HUES6 (cell line): ENCODE data around the gene DTX3.
"Not testable (repeated sequence)": the region's sequence is repeated elsewhere in the genome, so short reads cannot be mapped to it uniquely, and the experiment has no call there.

Experiments
- H3K27ac ChIP-seq: 2 replicates; pipeline ENCODE4 v1.7.0; 2013; ENCODE audit warnings: low read depth, mild to moderate bottlenecking, low read length, inconsistent platforms
- H3K27me3 ChIP-seq: 2 replicates; pipeline ENCODE4 v1.6.1; 2013; ENCODE audit warnings: low read length; ENCODE audit not compliant: control insufficient read depth, insufficient read depth
- H3K36me3 ChIP-seq: 2 replicates; pipeline ENCODE4 v1.6.1; 2013; ENCODE audit warnings: low read length; ENCODE audit not compliant: control insufficient read depth, insufficient read depth
- H3K4me1 ChIP-seq: 2 replicates; pipeline ENCODE4 v1.6.1; 2013; ENCODE audit warnings: low read length; ENCODE audit not compliant: control insufficient read depth, insufficient read depth
- H3K4me3 ChIP-seq: 2 replicates; pipeline ENCODE4 v1.5.1; 2013; ENCODE audit warnings: low read depth, low read length
- H3K9ac ChIP-seq: one replicate; pipeline ENCODE4 v1.6.1; 2013; ENCODE audit warnings: mild to moderate bottlenecking, low read length
- H3K9me3 ChIP-seq: 2 replicates; pipeline ENCODE4 v1.6.1; 2013; ENCODE audit warnings: low read depth, low read length; ENCODE audit not compliant: control insufficient read depth, insufficient read depth

The DTX3 gene

DNA sequence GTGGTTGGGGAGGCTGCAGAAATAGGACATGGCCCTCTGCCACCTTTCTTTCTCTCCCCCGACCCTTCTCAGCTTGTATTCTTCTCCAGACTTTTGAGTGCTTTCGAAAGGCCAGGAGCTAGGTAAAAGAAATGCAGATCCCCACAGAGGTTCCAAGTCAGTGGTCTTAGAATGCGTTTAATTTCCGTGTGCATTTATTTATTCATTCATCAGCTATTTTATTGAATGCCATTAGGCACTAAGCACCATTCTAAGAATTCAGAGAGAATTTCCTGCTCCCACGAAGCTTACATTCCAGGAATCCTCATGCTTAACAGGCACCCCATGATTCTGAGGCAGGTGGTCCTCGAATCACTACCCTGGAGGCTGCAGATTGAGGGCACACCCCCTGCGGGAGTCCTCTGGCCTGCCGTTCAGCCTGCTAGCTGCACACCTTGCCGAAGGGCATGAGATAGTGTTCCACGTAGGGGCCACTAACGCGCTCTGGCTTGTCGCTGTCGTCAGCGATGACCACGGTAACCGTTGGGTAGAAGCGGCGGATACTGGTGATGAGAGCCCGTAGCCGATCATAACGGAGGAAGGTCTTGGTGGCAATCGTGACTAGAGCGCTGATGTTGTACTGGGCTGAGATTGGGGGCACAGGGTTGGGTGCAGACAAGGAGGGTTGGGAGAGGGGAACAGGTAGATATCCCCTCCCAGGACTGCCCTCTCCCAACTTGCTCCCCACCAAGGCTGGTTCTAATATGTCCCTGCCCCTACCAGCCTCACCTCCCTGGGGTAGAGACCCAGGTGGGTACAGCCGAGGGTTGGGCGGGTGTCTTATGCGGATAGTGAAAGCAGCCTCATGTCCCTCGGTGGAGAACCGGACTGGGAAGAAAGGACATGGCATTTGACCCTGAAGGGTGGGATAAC lies 23.9 kb downstream of the DTX3 start:
- Histone ChIP-seq H3K36me3 (no peaks in the 10 kb centered on the region), H3K9ac (no peak overlapping the region), H3K27me3 (peaks cover 100% of the 10 kb centered on the region), H3K9me3 (no peaks in the 10 kb centered on the region), H3K4me1 (peaks cover 13% of the 10 kb centered on the region), H3K4me3 (peak overlapping the region; percentile 41; the same call in 1 of the 2 replicates), H3K27ac (no peak overlapping the region)

DNA sequence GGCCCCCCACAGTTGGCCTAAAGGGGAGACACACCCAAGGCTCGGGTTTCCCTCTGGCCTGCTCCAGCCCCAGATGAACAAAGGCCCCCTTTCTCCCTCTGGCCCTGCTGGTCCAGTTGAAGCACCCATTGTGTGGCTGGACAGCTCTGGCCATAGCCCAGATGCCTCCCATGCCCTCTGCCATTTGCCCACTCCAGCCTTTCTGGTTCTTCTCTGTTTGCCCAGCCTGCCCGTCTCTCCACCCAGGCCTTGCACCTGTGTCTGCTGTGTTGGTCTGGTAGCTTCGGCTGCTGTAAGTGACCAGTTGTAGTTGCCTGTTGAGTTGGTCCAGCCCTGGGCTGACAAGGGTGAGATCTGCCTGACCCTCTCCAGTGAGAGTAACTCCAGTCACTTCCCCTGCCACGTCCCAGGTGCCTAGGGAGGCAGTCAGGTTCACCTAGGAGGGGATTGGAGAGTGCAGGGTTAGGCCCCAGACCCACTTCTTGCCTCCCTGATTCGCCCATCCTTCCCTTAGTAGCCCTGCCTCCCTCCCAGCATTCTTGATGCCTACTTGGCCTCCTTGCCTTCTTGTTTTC lies 25.4 kb downstream of the DTX3 start:
- Histone ChIP-seq H3K9me3 (no peaks in the 10 kb centered on the region), H3K4me1 (peaks cover 13% of the 10 kb centered on the region), H3K36me3 (no peaks in the 10 kb centered on the region), H3K27me3 (peaks cover 98% of the 10 kb centered on the region), H3K9ac (no peak overlapping the region), H3K4me3 (no peak overlapping the region), H3K27ac (no peak overlapping the region)

DNA sequence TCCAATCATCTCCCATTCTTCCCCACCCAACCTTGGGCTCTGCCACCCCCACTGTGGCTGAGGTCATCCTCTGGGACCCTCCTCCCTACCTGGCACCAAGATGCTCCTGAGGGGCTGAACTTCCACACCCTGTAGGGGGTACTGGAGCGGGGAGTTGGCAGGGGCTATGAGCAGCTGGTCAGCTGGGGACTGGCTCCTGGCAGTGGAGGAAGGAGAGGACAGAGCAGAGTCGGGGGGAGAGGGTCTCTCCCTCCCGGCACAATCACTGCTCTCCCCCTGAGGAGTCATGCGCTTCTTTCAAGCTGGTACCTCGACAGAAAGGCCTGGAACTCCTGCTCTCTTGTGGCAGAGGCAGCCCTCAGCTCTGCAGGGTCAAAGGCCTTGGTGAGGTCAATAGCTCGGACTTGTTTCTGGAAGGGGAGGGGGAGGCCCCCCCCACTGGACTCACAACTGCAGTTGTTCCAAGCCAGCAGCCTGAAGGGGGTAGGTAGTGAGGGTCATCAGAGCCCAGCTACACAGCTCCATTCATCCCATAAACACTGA lies 26.3 kb downstream of the DTX3 start:
- Histone ChIP-seq H3K4me1 (peaks cover 13% of the 10 kb centered on the region), H3K4me3 (no peak overlapping the region), H3K27ac (no peak overlapping the region), H3K9me3 (no peaks in the 10 kb centered on the region), H3K36me3 (no peaks in the 10 kb centered on the region), H3K27me3 (peaks cover 93% of the 10 kb centered on the region), H3K9ac (no peak overlapping the region)

DNA sequence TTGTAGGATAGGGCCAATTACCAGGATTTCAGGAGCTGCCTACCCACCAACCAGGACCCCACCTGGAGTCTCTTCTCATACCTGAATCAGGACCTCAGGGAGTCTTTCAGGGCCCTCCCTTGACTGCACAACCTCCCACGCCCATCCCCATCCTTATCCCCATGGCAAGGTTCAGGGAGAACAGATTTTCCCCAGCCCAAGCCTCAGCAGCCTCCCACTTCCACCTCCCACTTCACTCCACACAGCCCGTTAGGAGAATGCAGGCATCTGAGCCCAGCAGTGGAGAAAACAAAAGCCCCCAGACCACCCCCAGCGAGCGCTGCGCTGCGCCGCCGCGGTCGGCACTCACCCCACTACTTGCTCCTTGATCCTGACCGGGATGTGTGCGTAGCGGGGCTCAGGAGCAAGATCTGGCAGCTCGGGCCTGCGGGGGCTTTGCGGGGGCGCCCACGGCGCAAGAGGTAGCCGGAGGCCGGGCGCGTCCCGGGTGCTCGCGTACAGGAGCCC lies 27.0 kb downstream of the DTX3 start:
- H3K4me1 ChIP-seq: peaks cover 13% of the 10 kb centered on the region
- H3K27me3 ChIP-seq: peaks cover 86% of the 10 kb centered on the region
- peak overlapping the region; percentile 71 for H3K4me3 ChIP-seq
- H3K9ac ChIP-seq: no peak overlapping the region
- H3K9me3 ChIP-seq: no peaks in the 10 kb centered on the region
- no peak overlapping the region for H3K27ac ChIP-seq
- H3K36me3 ChIP-seq: no peaks in the 10 kb centered on the region

DNA sequence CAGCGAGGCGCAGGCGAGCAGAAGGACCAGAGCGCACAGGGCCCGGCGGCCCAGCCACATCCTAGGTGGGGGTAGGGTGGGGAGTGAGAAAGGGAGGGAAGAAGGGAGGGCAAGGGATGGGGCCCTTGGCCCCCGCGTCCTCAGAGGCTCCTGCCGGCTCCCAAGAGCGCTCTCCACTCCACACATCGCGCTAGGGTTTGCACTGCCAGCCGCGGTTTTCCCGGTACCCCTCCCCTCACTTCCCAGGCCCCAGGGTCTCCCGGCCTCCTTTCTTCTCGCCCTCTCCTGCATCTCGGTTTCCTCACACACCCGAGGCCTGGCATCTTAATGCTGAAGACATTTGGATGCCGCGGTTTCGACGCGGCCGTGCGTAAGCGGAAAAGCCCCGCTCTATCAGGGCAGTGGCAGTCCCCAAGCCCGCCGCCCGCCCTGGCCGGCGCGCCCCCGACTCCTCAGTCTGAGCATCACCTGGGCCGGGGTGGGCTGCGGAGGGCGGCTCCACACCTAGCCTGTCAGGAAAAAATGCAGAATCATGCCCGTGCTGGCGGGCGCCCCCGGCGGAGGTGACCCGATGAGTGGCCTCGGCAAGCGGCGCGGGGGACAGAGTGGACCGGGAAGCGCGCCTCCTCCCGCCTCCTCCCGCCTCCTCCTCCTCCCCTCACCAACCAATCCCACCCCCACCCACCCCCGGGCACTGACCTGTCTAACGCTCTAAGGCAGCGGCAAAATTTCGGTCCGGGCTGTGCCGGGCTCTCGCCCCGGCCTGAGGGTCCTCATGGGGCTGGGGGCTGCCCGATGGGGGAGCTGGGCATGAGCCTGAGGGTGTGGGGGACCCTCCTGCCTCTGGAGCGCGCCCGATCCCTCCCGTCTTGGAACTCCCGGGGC lies 27.7 kb downstream of the DTX3 start:
- peak overlapping the region; percentile 71 for H3K4me3 ChIP-seq
- no peaks in the 10 kb centered on the region for H3K36me3 ChIP-seq
- H3K9ac ChIP-seq: peak overlapping the region; percentile 39
- peaks cover 80% of the 10 kb centered on the region for H3K27me3 ChIP-seq
- no peaks in the 10 kb centered on the region for H3K9me3 ChIP-seq
- peaks cover 13% of the 10 kb centered on the region for H3K4me1 ChIP-seq
- no peak overlapping the region for H3K27ac ChIP-seq

DNA sequence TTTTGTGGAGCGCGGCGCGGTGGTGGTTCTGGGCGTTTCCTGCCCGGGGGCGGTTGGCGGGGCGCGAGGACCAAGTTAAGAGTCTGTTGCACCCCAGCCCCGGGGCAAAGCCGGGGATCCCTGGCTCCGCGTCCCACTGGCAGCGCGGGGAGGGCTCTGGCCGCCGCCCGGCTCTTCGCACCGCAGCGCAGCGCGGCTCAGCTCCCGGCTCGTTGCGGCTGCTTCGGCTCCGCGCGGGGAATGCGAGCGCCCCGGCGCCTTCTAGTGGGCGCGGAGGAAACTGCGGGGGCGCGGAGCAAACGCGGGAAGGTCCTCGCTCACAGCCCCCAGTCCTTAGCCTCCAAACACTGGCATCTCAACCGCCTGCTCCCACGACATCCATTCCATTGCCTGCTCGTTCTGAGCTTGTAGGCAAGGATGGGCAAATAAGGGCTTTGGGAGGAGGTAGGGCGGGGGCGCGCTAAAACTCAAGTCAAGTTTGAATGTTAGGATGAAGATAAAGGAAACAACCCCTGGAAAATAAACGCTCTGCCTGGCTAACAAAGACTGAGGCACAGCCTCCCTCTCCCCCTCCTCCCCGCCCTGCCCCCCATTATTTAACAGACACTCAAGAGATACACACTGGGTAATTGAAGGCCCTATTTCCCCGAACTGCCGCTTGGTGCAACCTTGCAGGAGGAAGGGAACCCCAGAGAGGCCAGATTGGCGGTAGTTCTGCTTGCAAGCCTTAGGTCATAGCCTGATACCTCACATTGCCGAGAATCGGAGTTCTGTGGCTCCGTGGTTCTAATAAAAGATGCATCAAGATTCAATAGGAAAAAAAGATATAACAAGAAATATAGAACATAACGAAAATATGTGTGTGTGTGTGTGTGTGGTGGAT lies 28.6 kb downstream of the DTX3 start, which contains the start of gene B4GALNT1:
TSS of gene B4GALNT1 (minus strand) at position 244 of the 883 bp plus-strand sequence. CDS start 1,069 bp downstream, outside the sequence.
- Histone ChIP-seq H3K9ac (peak within 1 kb of the TSS; percentile 39), H3K27ac (no peak within 1 kb of the TSS), H3K4me1 (peaks cover 9% of the 10 kb centered on the region), H3K9me3 (no peaks in the 10 kb centered on the region), H3K27me3 (peaks cover 71% of the 10 kb centered on the region), H3K4me3 (peak within 1 kb of the TSS; percentile 71), H3K36me3 (no peaks in the 10 kb centered on the region)

DNA sequence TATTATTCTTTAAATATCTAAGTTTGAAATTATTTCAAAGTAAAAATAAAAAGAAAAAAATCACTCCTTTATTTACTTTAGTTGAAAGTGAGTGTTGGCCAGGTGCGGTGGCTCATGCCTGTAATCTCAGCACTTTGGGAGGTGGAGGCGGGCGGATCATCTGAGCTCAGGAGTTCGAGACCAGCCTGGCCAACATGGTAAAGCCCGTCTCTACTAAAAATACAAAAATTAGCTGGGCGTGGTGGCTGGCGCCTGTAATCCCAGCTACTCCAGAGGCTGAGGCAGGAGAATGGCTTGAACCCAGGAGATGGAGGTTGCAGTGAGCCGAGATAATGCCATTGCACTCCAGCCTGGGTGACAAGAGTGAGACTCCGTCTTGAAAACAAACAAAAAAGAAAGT lies 32.1 kb downstream of the DTX3 start:
- H3K9ac ChIP-seq, H3K4me1 ChIP-seq, H3K36me3 ChIP-seq, H3K27ac ChIP-seq, H3K4me3 ChIP-seq, H3K9me3 ChIP-seq: not testable (repeated sequence)
- H3K27me3 ChIP-seq: peaks cover 43% of the 10 kb centered on the region

DNA sequence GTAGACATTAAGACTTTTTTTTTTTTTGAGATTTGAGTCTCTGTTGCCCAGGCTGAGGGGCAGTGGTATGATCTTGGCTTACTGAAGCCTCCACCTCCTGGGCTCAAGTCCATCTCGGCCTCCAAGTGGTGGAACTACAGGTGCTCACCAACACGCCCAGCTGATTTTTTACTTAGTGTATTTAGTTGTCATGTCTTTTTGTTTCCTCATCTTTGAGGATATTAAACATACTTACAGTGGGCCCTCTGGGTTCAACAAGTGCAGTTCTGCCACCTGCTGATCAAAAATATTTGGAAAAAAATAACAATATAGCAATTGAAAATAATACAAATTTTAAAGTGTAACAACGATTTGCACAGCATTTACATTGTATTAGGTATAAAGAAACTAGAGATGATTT lies 32.7 kb downstream of the DTX3 start:
- no peak overlapping the region for H3K27ac ChIP-seq
- H3K9me3 ChIP-seq: peaks cover 2% of the 10 kb centered on the region; the same call in 1 of the 2 replicates
- no peaks in the 10 kb centered on the region for H3K36me3 ChIP-seq
- H3K4me3 ChIP-seq: no peak overlapping the region
- peaks cover 37% of the 10 kb centered on the region for H3K27me3 ChIP-seq
- no peak overlapping the region for H3K9ac ChIP-seq
- peaks cover 5% of the 10 kb centered on the region; the same call in 1 of the 2 replicates for H3K4me1 ChIP-seq

DNA sequence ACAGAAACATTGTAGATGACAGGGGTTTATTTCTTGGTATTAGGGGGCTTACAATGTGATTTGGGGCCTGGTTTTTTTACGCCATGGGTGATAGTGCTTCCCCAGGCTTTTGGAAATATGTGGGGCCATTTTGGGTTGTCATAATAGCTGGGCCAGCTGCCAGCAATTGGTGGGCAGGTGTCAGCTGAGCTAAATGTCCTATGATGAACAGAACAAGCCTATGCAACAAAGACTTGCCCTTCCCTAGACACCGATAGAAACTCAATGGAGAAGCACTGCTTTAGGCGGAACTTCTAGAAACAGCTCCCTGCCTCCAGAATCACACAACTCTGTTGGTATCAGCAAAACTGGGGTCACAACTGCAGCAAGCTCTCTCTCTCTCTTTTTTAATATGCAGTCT lies 33.5 kb downstream of the DTX3 start:
- peaks cover 29% of the 10 kb centered on the region for H3K27me3 ChIP-seq
- H3K9me3 ChIP-seq: peaks cover 7% of the 10 kb centered on the region; the same call in 1 of the 2 replicates
- H3K36me3 ChIP-seq: no peaks in the 10 kb centered on the region
- no peak overlapping the region for H3K9ac ChIP-seq
- H3K4me1 ChIP-seq: peaks cover 5% of the 10 kb centered on the region; the same call in 1 of the 2 replicates
- H3K4me3 ChIP-seq: no peak overlapping the region
- H3K27ac ChIP-seq: no peak overlapping the region
